HCT116 (cell line): ENCODE data around the gene CUL9. TPM values are rescaled to one million over a fixed set of nuclear protein-coding genes. Genes with fewer than 3 reads are reported as not detected.

Source experiments
- ATAC-seq: fragments of 200-7000 bp; cut with Tn5 transposase; 2 replicates; pipeline ENCODE4 v1.9.1; 2020; ENCODE audit warnings: mild to moderate bottlenecking, moderate library complexity
- BruUV-seq: library from RNA; stranded (reverse); fragments of 400-500 nt; replicated peaks from 2 replicates; lab custom pipeline; 2021; lab: Mats Ljungman, UMichigan
- CTCF ChIA-PET: fragments of 300-600 bp; sonication (Branson Sonifier 250); formaldehyde crosslinking; loops from one replicate; lab custom pipeline; 2021; ENCODE audit warnings: antibody characterized with exemption; lab: Charles Lee
- POLR2A ChIA-PET: fragments of 300-600, 350-600 bp; sonication (Branson Sonifier 250); formaldehyde crosslinking; loops from one replicate; lab custom pipeline; 2021; ENCODE audit warnings: antibody characterized with exemption; lab: Charles Lee
- RAD21 ChIA-PET, 2 experiments: fragments of 300-600 bp; sonication (Branson Sonifier 250); formaldehyde crosslinking; loops; one replicate each; lab custom pipeline; 2023; ENCODE audit warnings: low total read pairs in 2 of 2; ENCODE audit not compliant: uncharacterized antibody in 2 of 2, unreplicated experiment in 2 of 2, low non-redundant PET in 1 of 2; lab: Charles Lee
- DNase-seq: peaks from one replicate; pipeline ENCODE4 v3.0.0-alpha.2; 2010; ENCODE audit warnings: low read depth, low spot score
- H2AFZ ChIP-seq: fragments of 200-600 bp; shearing (Covaris generic), sonication (generic); 2 replicates; pipeline ENCODE4 v1.6.1; 2017; ENCODE audit warnings: low read depth, mixed run types, mixed read lengths, antibody characterized with exemption, low read length; ENCODE audit not compliant: poor library complexity, severe bottlenecking
- H3K27ac ChIP-seq: 2 replicates; pipeline ENCODE4 v1.5.1; 2012; ENCODE audit warnings: low read depth, low read length
- H3K27me3 ChIP-seq: fragments of 200-600 bp; sonication (generic); 2 replicates; pipeline ENCODE4 v1.6.1; 2016; ENCODE audit warnings: mixed run types, low read length, mixed read lengths; ENCODE audit not compliant: insufficient read depth
- H3K36me3 ChIP-seq, 2 experiments: fragments of 200-500 bp in 1 of 2; fragments of 200-600 bp in 1 of 2; sonication (Bioruptor generic) in 1 of 2; sonication (generic) in 1 of 2; 2 replicates each; pipeline versions ENCODE4 v1.5.1 to v1.6.1; 2014 to 2016; ENCODE audit warnings: low read length in 2 of 2, inconsistent platforms in 1 of 2, mixed read lengths in 1 of 2, mixed run types in 1 of 2; ENCODE audit not compliant: insufficient read depth in 2 of 2, control insufficient read depth in 1 of 2
- H3K4me1 ChIP-seq, 2 experiments: fragments of 200-600 bp in 1 of 2; sonication (generic) in 1 of 2; 2 replicates each; pipeline versions ENCODE4 v1.5.1 to v1.6.1; 2012 to 2017; ENCODE audit warnings: low read length in 2 of 2, inconsistent platforms in 1 of 2, mild to moderate bottlenecking in 1 of 2, mixed read lengths in 1 of 2, mixed run types in 1 of 2, moderate library complexity in 1 of 2; ENCODE audit not compliant: insufficient read depth in 2 of 2, control insufficient read depth in 1 of 2
- H3K4me2 ChIP-seq: fragments of 200-600 bp; sonication (generic); 2 replicates; pipeline ENCODE4 v1.6.1; 2017; ENCODE audit warnings: mixed run types, low read length, mixed read lengths
- H3K4me3 ChIP-seq, 2 experiments: fragments of 200-600 bp in 1 of 2; sonication (generic) in 1 of 2; replicated peaks in 1 of 2; 2 replicates each; pipeline ENCODE4 v1.5.1; 2011 to 2016; ENCODE audit warnings: low read length in 2 of 2, control low read depth in 1 of 2, low read depth in 1 of 2, mild to moderate bottlenecking in 1 of 2, mixed read lengths in 1 of 2, mixed run types in 1 of 2
- H3K79me2 ChIP-seq: fragments of 200-600 bp; sonication (generic); 2 replicates; pipeline ENCODE4 v1.6.1; 2017; ENCODE audit warnings: mild to moderate bottlenecking, mixed run types, low read length, moderate library complexity, mixed read lengths; ENCODE audit not compliant: insufficient read depth
- H3K9ac ChIP-seq: fragments of 200-600 bp; sonication (generic); 2 replicates; pipeline ENCODE4 v1.6.1; 2016; ENCODE audit warnings: low read length, mixed read lengths
- H3K9me2 ChIP-seq: fragments of 200-600 bp; sonication (generic), shearing (Covaris generic); 2 replicates; pipeline ENCODE4 v1.6.1; 2017; ENCODE audit warnings: mixed run types, mild to moderate bottlenecking, moderate library complexity; ENCODE audit not compliant: insufficient read depth
- H3K9me3 ChIP-seq, 2 experiments: fragments of 200-500 bp in 1 of 2; fragments of 200-600 bp in 1 of 2; sonication (Bioruptor generic) in 1 of 2; sonication (generic) in 1 of 2; 2 replicates each; pipeline ENCODE4 v1.6.1; 2014 to 2017; ENCODE audit warnings: low read length in 2 of 2, mixed read lengths in 2 of 2, inconsistent platforms in 1 of 2, low read depth in 1 of 2, mild to moderate bottlenecking in 1 of 2, mixed run types in 1 of 2, moderate library complexity in 1 of 2; ENCODE audit not compliant: control insufficient read depth in 1 of 2, insufficient read depth in 1 of 2
- H4K20me1 ChIP-seq: fragments of 200-600 bp; sonication (generic), shearing (Covaris generic); 2 replicates; pipeline ENCODE4 v1.6.1; 2017; ENCODE audit warnings: mixed run types, mild to moderate bottlenecking, moderate library complexity; ENCODE audit not compliant: insufficient read depth
- ATF3 ChIP-seq: IDR thresholded peaks from 2 replicates; pipeline ENCODE4 v1.6.1; 2012
- CBX3 ChIP-seq: IDR thresholded peaks from 2 replicates; pipeline ENCODE4 v1.6.1; 2012; ENCODE audit warnings: low read depth
- CEBPB ChIP-seq: IDR thresholded peaks from 2 replicates; pipeline ENCODE4 v1.6.1; 2012; ENCODE audit warnings: low read depth
- CTCF ChIP-seq, 3 experiments: fragments of 200-600 bp in 1 of 3; sonication (generic) in 1 of 3; IDR thresholded peaks in 2 of 3; conservative IDR thresholded peaks in 1 of 3; 2 replicates each; pipeline ENCODE4 v1.5.1; 2012 to 2017; ENCODE audit warnings: low read depth in 2 of 3, low read length in 2 of 3, antibody characterized with exemption in 1 of 3, borderline replicate concordance in 1 of 3, control low read depth in 1 of 3, mild to moderate bottlenecking in 1 of 3, mixed read lengths in 1 of 3, mixed run types in 1 of 3, moderate library complexity in 1 of 3; ENCODE audit not compliant: insufficient read depth in 1 of 3
- EGR1 ChIP-seq: IDR thresholded peaks from 2 replicates; pipeline ENCODE4 v1.6.1; 2012; ENCODE audit warnings: low read depth
- EZH2phosphoT487 ChIP-seq: fragments of 200-600 bp; IDR thresholded peaks from 2 replicates; pipeline ENCODE4 v1.6.1; 2018; ENCODE audit warnings: antibody characterized with exemption, borderline replicate concordance
- FOSL1 ChIP-seq: IDR thresholded peaks from 2 replicates; pipeline ENCODE4 v1.6.1; 2012; ENCODE audit warnings: low read depth
- JUND ChIP-seq: IDR thresholded peaks from 2 replicates; pipeline ENCODE4 v1.6.1; 2012
- POLR2A ChIP-seq: IDR thresholded peaks from 2 replicates; pipeline ENCODE4 v1.7.0; 2011; ENCODE audit warnings: borderline replicate concordance; ENCODE audit not compliant: insufficient read depth, insufficient read length; ENCODE audit errors: extremely low read depth
- POLR2AphosphoS5 ChIP-seq: IDR thresholded peaks from 2 replicates; pipeline ENCODE4 v1.6.1; 2011; ENCODE audit warnings: mild to moderate bottlenecking, low read depth, low read length, moderate library complexity
- RAD21 ChIP-seq: IDR thresholded peaks from 2 replicates; pipeline ENCODE4 v1.6.1; 2012; ENCODE audit warnings: low read depth, mild to moderate bottlenecking
- SIN3A ChIP-seq: IDR thresholded peaks from 2 replicates; pipeline ENCODE4 v1.6.1; 2012; ENCODE audit warnings: low read depth
- SP1 ChIP-seq: IDR thresholded peaks from 2 replicates; pipeline ENCODE4 v1.6.1; 2012; ENCODE audit warnings: low read depth
- TCF7L2 ChIP-seq: IDR thresholded peaks from 2 replicates; pipeline ENCODE4 v1.7.0; 2011; ENCODE audit warnings: borderline replicate concordance, inconsistent platforms; ENCODE audit not compliant: insufficient read depth, insufficient read length; ENCODE audit errors: extremely low read depth
- YY1 ChIP-seq: IDR thresholded peaks from 2 replicates; pipeline ENCODE4 v1.6.1; 2011; ENCODE audit warnings: low read length, low read depth, moderate library complexity, mild to moderate bottlenecking; ENCODE audit not compliant: insufficient replicate concordance; ENCODE audit errors: extremely low read depth
- ZNF274 ChIP-seq: fragments of 200-500 bp; sonication (Bioruptor generic); IDR thresholded peaks from 2 replicates; pipeline ENCODE4 v1.6.1; 2014; ENCODE audit warnings: mild to moderate bottlenecking, low read depth, low read length, inconsistent platforms
- intact Hi-C: fragments of 100-400 bp; cut with micrococcal nuclease; formaldehyde crosslinking; loops from 2 replicates; pipeline ENCODE4 v1.10.0; 2022
- total RNA-seq: library from RNA; stranded (reverse); gene quantifications from one replicate; pipeline ENCODE4 v1.2.1, GENCODE V29; 2021; ENCODE audit not compliant: unreplicated experiment

Gene CUL9
- total RNA-seq, 1 experiment from 2014 or later = 36.5 TPM

GRCh38 chr6:43241446-43241845, 59.5 kb downstream of the CUL9 start (continued):
- TF ChIP-seq YY1 = no peak
- no peak for TF ChIP-seq SP1
- no peak for TF ChIP-seq EGR1
- TF ChIP-seq POLR2A = no peak
- no peak for TF ChIP-seq TCF7L2
- TF ChIP-seq FOSL1 = no peak

GRCh38 chr6:43242908-43243663, 61.1 kb downstream of the CUL9 start, which contains the start of gene TTBK1:
TSS of gene TTBK1 (plus strand) at chr6:43243481. CDS start at chr6:43246661, 3,180 bp downstream.
- CTCF ChIA-PET = no interaction called here
- Histone ChIP-seq H3K4me2 (no peak within 1 kb of the TSS), H3K9me2 (no peaks in the 10 kb centered on the region), H3K4me1 (peaks cover 3 to 11% of the 10 kb centered on the region in 2 experiments; a peak in 2 of 4 replicates), H3K9ac (no peak within 1 kb of the TSS), H3K27ac (no peak within 1 kb of the TSS), H3K36me3 (no peaks in the 10 kb centered on the region), H4K20me1 (no peaks in the 10 kb centered on the region), H3K79me2 (no peaks in the 10 kb centered on the region), H3K4me3 (no peak within 1 kb of the TSS), H2AFZ (no peak within 1 kb of the TSS), H3K9me3 (no peaks in the 10 kb centered on the region), H3K27me3 (no peaks in the 10 kb centered on the region)
- RAD21 ChIA-PET = no interaction called here
- TF ChIP-seq CBX3 = no peak
- no peak for TF ChIP-seq SIN3A
- no peak for TF ChIP-seq EZH2phosphoT487
- TF ChIP-seq CTCF (IDR thresholded peaks at IDR 0.05 in 2 of 3, conservative IDR thresholded peaks at IDR 0.05 in 1 of 3; ENCODE audit: borderline replicate concordance in 1 of 3, insufficient read depth in 1 of 3, low read depth in 2 of 3, low read length in 2 of 3) = no peak
- no peak for TF ChIP-seq POLR2AphosphoS5
- TF ChIP-seq ZNF274 = no peak
- no peak for TF ChIP-seq EGR1
- TF ChIP-seq SP1 = no peak
- no peak for TF ChIP-seq CEBPB
- no peak for TF ChIP-seq ATF3
- TF ChIP-seq JUND = no peak
- no peak for TF ChIP-seq RAD21
- no peak for DNase-seq
- no peak for ATAC-seq
- intact Hi-C loops = no loop called here
- no TSS peak for BruUV-seq
- POLR2A ChIA-PET = no interaction called here
